ENCODE results near the gene ENG. TPM values are rescaled to one million over a fixed set of nuclear protein-coding genes. Genes with fewer than 3 reads are reported as not detected.

The ENG gene
- total and polyA plus RNA-seq, 2 experiments from 2014 or later, result 1.4 to 2.6 TPM

- no peak for TF ChIP-seq EZH2 (IDR thresholded peaks at IDR 0.05; ENCODE audit: low read depth, unreplicated experiment)
- no peak for TF ChIP-seq EZH2phosphoT487 (IDR thresholded peaks at IDR 0.05; ENCODE audit: unreplicated experiment)
- TF ChIP-seq, protein P1, sequence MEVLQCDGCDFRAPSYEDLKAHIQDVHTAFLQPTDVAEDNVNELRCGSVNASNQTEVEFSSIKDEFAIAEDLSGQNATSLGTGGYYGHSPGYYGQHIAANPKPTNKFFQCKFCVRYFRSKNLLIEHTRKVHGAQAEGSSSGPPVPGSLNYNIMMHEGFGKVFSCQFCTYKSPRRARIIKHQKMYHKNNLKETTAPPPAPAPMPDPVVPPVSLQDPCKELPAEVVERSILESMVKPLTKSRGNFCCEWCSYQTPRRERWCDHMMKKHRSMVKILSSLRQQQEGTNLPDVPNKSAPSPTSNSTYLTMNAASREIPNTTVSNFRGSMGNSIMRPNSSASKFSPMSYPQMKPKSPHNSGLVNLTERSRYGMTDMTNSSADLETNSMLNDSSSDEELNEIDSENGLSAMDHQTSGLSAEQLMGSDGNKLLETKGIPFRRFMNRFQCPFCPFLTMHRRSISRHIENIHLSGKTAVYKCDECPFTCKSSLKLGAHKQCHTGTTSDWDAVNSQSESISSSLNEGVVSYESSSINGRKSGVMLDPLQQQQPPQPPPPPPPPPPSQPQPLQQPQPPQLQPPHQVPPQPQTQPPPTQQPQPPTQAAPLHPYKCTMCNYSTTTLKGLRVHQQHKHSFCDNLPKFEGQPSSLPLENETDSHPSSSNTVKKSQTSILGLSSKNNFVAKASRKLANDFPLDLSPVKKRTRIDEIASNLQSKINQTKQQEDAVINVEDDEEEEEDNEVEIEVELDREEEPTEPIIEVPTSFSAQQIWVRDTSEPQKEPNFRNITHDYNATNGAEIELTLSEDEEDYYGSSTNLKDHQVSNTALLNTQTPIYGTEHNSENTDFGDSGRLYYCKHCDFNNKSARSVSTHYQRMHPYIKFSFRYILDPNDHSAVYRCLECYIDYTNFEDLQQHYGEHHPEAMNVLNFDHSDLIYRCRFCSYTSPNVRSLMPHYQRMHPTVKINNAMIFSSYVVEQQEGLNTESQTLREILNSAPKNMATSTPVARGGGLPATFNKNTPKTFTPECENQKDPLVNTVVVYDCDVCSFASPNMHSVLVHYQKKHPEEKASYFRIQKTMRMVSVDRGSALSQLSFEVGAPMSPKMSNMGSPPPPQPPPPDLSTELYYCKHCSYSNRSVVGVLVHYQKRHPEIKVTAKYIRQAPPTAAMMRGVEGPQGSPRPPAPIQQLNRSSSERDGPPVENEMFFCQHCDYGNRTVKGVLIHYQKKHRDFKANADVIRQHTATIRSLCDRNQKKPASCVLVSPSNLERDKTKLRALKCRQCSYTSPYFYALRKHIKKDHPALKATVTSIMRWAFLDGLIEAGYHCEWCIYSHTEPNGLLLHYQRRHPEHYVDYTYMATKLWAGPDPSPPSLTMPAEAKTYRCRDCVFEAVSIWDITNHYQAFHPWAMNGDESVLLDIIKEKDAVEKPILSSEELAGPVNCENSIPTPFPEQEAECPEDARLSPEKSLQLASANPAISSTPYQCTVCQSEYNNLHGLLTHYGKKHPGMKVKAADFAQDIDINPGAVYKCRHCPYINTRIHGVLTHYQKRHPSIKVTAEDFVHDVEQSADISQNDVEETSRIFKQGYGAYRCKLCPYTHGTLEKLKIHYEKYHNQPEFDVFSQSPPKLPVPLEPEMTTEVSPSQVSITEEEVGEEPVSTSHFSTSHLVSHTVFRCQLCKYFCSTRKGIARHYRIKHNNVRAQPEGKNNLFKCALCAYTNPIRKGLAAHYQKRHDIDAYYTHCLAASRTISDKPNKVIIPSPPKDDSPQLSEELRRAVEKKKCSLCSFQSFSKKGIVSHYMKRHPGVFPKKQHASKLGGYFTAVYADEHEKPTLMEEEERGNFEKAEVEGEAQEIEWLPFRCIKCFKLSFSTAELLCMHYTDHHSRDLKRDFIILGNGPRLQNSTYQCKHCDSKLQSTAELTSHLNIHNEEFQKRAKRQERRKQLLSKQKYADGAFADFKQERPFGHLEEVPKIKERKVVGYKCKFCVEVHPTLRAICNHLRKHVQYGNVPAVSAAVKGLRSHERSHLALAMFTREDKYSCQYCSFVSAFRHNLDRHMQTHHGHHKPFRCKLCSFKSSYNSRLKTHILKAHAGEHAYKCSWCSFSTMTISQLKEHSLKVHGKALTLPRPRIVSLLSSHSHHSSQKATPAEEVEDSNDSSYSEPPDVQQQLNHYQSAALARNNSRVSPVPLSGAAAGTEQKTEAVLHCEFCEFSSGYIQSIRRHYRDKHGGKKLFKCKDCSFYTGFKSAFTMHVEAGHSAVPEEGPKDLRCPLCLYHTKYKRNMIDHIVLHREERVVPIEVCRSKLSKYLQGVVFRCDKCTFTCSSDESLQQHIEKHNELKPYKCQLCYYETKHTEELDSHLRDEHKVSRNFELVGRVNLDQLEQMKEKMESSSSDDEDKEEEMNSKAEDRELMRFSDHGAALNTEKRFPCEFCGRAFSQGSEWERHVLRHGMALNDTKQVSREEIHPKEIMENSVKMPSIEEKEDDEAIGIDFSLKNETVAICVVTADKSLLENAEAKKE (CRISPR knock-in tag; IDR thresholded peaks at IDR 0.05), result no peak
- no peak for TF ChIP-seq ZNF331 (CRISPR knock-in tag; IDR thresholded peaks at IDR 0.05; ENCODE audit: low read depth)
These were observed 13.9 kb upstream of the ENG start (continued) for GRCh38 chr9:127868278-127868902.

- no peak overlapping the region for H3K4me3 ChIP-seq
- no peak for TF ChIP-seq CREB1 (CRISPR knock-in tag; IDR thresholded peaks at IDR 0.05; ENCODE audit: low read depth)
- TF ChIP-seq, protein P2, sequence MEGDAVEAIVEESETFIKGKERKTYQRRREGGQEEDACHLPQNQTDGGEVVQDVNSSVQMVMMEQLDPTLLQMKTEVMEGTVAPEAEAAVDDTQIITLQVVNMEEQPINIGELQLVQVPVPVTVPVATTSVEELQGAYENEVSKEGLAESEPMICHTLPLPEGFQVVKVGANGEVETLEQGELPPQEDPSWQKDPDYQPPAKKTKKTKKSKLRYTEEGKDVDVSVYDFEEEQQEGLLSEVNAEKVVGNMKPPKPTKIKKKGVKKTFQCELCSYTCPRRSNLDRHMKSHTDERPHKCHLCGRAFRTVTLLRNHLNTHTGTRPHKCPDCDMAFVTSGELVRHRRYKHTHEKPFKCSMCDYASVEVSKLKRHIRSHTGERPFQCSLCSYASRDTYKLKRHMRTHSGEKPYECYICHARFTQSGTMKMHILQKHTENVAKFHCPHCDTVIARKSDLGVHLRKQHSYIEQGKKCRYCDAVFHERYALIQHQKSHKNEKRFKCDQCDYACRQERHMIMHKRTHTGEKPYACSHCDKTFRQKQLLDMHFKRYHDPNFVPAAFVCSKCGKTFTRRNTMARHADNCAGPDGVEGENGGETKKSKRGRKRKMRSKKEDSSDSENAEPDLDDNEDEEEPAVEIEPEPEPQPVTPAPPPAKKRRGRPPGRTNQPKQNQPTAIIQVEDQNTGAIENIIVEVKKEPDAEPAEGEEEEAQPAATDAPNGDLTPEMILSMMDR (conservative IDR thresholded peaks at IDR 0.05; ENCODE audit: low read depth in 2 of 2), result peak in 1 of 2 experiments; percentile 41; a peak in 2 of 4 replicates
- H3K9me2 ChIP-seq (ENCODE audit: insufficient read depth), result no peaks in the 10 kb centered on the region
- H3K79me2 ChIP-seq (replicated peaks; ENCODE audit: insufficient read depth), result no peaks in the 10 kb centered on the region
- DNase-seq (ENCODE audit: low spot score) (peak; percentile 59), ATAC-seq (peak; percentile 47)
- H3K9me3 Mint-ChIP-seq, result no peaks in the 10 kb centered on the region
- H3K4me3 Mint-ChIP-seq, result no peak overlapping the region
- peaks cover 14% of the 10 kb centered on the region for H3K27me3 Mint-ChIP-seq (ENCODE audit: insufficient read depth, low read depth, poor library complexity)
- no peaks in the 10 kb centered on the region for H4K20me1 ChIP-seq (replicated peaks; ENCODE audit: insufficient read depth)
- H3K36me3 Mint-ChIP-seq (ENCODE audit: low read depth), result 0 out of 3 replicates have a peak, but pooled peaks cover 4% of the 10 kb centered on the region
- H3F3A ChIP-seq (replicated peaks; ENCODE audit: low read depth), result 0 out of 2 replicates have a peak, but pooled peaks cover 7% of the 10 kb centered on the region
- peaks cover 26% of the 10 kb centered on the region for H3K4me1 Mint-ChIP-seq
- no peaks in the 10 kb centered on the region for H3K27me3 ChIP-seq (ENCODE audit: insufficient read depth)
- no peaks in the 10 kb centered on the region for H3K36me3 ChIP-seq (ENCODE audit: insufficient read depth)
- 0 out of 2 replicates have a peak overlapping the region, but pooled peaks have one; percentile 19 for H3K27ac ChIP-seq (ENCODE audit: low read depth)
- peak overlapping the region; percentile 76; the same call in 1 of the 2 replicates for H3K27ac Mint-ChIP-seq
- no peak overlapping the region for H3K4me2 ChIP-seq
- no peak overlapping the region for H2AFZ ChIP-seq
- H3K4me1 ChIP-seq (ENCODE audit: insufficient read depth), result no peaks in the 10 kb centered on the region; the same call in 1 of the 2 replicates
These were observed 13.2 kb upstream of the ENG start for GRCh38 chr9:127867356-127868277.

Measured in GM23338 (cell line).